Measurements from ENCODE around the gene TINCR.

Gene TINCR

GRCh38 chr19:5588906-5589676 is 21.3 kb upstream of the TINCR start:
- no peak for FAIRE-seq

DNA sequence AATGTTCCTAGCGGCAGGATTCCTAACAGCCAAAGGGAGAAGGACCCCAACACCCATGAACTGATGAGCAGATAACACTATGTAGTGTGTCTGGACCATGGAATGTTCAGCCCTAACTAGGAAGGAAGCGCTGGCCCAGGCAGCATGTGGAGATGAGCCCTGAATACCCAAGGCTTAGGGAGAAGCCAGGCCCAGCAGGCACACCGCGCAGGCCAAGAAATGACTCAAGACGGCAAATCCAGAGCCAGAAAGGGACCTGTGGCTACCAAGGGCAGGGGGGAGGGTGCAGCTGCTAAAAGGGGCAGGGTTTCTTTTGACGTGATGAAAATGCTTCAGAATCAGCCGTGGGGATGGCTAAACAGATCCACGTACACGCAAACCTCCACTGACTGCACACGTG is 20.7 kb upstream of the TINCR start:
- no peak for FAIRE-seq

DNA sequence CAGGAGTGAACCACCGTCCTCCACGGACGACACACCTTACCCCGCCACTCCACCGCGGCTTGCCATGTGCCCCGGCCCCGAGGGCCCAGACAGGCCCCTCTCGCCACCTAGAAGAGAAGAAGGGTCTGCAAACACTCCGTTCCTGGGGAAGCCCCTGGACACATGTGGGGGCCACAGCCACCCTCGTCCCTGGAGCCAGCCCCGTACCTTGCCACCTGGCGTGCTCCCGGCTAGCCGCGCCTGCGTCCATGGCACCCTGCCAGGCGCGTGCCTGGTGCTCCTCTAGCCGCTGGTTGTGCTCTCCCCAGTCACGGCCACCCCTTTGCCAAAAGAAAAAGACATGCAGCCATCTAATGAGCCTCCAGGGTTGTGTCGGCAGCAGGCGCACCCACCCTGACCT is 19.9 kb upstream of the TINCR start:
- no peak for FAIRE-seq

DNA sequence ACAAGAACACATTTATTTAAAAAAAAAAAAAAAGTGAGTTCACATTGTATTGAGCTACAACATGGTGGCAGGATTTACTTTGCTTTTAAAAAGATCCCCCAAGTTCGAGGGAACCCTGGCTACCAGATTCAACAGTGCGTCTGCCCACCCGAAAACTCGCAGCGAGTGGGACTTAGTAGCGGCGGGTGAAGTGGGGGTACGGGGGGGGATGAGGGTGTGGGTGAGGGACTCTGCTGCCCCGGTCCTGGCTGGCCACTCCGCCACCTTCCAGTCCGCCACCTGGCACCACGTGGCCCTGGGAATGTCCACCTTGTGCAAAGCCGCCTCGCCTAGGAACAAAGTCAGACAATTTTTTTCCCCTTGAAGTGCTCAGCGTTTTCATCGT is 19.3 kb upstream of the TINCR start:
- no peak for FAIRE-seq

DNA sequence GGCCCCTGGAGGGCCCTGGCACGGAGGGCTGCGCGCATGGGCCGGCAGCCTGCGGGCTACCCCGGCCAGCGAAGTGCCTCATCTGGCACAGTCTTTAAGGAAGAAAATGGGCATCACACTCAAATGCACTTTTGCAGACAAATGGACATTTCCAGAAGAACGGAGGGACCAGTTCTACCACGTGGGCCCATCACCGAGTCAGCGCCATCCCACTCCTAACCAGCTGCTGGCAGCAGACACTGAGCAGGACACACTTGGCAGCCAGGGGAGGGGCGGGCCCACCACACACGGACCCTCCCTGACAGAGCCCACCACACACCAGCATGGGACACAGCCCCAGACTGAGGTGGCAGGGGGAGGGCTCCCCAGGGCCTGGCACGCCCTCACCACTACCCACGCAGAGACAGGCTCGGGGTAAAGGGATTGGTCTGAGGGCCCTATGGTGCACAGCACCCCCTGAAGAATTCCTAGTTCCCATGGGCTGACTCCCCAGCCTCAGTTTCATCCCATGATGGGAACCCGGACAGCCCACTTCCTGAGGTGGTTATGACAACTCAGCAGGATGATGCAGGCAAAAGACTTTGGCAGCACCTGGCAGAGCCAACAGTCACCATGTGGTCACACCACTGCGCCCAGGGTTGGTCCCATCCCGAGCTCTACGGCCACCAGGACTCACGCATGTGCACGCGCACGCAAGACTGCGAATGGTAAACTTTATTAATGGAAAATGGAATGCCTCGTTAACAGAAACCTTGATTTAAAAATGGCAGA is 18.7 kb upstream of the TINCR start:
- no peak for FAIRE-seq

DNA sequence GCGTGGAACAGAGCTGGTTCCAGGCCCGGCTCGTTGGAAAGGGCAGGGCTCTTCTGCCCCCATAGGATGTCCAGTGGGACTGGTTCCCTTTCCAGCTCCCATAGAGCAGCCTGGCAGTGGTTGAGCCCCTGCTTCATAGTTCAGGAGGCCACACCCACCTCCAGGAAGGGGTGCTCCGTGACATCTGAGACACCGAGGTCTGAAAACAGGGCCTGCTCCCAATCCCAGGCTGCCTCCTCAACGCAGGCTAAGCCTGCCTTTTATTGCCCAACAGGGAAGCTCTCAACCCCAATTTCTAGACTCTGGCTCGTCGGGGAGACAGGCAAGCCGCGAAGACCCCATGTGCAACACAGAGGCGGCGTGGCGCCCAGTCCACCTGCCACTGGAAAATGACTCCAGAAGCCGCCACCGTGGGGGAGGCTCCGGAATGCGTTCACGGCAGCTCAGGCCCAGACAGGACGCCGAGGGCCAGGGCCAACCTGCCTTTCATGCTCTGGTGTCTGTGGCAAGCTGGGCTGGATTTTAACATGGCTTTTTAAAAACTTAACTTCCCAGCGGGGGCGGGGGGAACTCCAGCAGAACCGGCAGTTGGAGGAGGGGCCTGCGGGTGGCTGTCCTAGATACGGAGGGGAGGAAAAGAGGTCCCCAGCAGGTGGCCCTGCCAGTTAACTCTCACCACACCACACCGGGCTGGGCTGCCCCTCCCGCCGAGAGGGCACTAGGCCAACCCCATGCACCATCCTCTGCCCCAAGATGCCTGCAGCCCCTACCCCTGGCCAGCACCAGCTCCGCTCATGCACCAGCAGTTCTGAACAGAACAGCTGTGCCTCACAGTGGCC is 17.9 kb upstream of the TINCR start:
- FAIRE-seq: no peak

DNA sequence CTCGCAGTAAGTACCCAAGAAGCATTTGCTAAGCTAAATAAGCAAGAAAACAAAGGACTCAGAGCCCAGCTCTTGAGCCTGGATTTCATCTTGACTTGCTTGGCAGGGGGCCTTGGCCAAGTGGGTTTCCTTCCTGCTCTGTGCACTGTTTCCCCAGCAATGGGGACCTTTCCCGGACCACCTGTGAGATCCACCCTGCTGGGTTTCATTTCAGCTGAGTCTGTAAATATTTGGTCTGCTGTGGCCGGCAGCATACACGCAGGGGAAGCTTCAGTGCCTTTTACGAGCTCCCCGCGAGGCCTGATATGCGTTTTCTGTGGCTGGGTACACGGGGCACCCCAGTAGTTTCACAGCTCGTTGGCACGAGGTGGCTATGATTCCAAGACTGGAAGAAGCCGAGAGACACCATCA is 12.4 kb upstream of the TINCR start:
- FAIRE-seq: no peak

- no peak for FAIRE-seq
Observed at GRCh38 chr19:5579697-5580096, 11.9 kb upstream of the TINCR start.

GRCh38 chr19:5579286-5579685 is 11.5 kb upstream of the TINCR start:
- FAIRE-seq: no peak

DNA sequence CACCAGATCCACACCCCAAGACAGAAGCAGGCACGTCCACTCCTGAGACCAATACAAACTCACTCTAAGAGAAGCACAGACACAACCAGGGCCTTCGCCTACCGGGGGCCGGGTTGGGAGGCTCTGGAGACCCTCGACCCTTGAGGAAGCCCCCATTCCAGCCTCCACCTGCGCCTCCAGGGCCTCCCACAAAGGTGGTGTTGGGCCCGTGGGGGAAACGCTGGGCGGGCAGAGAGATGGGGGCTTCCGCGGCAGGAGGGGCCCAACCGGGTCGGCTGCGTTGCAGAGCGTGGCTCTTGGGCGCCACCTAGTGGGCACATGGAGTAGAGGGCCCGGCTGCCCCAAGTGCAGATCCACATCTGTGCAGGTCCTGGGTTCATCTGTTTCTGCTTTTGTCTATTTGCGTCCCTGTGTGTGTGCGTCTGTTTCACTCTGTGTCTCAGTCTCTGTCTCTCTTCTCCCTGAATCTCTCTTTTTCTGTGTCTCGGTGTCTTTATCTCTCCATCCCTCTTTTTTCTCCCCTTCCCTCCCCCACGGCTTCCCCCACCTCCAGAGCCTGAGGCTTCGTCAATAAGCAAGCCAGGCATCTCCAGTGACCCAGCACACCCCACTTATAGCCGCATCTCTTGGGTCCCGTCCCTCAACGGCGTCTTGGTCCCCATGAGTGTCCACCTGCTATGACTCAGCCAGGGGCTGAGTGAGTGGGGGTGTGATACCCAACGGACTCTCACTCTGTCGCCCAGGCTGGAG is 10.5 kb upstream of the TINCR start:
- no peak for FAIRE-seq

DNA sequence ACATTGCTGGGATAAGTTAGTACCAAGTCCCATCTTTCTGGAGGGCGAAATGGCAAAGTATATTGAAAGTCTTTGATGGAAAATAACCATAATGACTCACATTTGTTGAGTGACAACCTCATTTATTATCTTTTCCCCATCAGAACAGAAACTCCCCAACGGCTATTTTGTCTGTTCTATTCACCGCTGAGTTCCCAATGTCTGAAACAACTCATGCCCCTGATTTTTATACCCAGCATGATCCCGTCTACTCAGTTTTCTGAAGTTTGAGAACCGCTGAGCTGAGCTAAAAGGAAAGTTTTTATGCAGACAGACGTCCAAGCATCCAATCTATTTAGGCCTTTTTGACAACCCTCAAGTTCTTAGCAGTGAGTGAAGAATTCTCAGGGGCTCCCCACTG is 7.8 kb upstream of the TINCR start:
- FAIRE-seq: no peak

GRCh38 chr19:5572556-5573286 is 5.0 kb upstream of the TINCR start:
- FAIRE-seq: no peak

GRCh38 chr19:5571777-5572176 is 4.0 kb upstream of the TINCR start:
- no peak for FAIRE-seq

GRCh38 chr19:5567970-5568407 is 236 bp upstream of the TINCR start:
- no peak for FAIRE-seq

GRCh38 chr19:5564930-5565329 is 2.8 kb downstream of the TINCR start:
- no peak for FAIRE-seq

GRCh38 chr19:5563935-5564612 is 3.7 kb downstream of the TINCR start:
- no peak for FAIRE-seq

GRCh38 chr19:5563008-5563431 is 4.7 kb downstream of the TINCR start:
- no peak for FAIRE-seq

DNA sequence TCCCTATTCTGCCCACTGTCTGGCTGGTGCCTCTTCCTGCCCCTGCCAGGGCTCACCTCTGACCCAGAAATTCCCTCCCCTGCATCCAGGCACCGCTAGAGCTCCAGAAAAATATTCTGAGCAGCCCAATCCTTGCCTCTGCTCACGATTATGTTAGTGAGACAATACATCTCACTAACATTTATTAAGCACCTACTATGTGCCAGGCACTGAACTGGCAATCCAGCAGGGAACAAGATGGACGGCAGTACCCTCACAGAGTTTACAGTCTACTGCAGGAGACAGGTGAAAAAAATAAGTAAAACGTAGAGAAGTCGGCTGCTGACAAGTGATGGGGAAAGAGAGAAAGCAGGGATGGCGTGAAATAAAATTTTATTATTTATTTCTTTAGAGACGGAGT is 5.5 kb downstream of the TINCR start:
- FAIRE-seq: no peak

GRCh38 chr19:5561559-5561958 is 6.2 kb downstream of the TINCR start:
- FAIRE-seq: no peak

GRCh38 chr19:5560156-5560555 is 7.6 kb downstream of the TINCR start:
- FAIRE-seq: no peak

DNA sequence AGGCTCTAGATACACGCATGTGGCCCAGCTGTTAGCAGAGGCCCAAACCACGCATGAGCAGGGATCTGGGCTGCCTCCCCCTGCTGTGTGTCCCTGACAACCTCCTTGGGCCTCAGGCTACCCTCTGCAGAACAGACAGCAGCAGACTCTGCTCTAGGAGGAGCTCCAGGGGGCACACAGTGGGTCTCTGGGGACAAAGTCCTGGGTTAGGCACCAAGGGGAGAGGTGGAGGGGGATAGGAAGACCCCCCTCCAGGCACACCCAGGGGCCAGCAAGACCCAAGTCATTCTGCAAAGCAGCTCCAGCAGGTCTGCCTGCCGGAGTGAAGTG is 8.0 kb downstream of the TINCR start:
- FAIRE-seq: no peak

All from A204.1 (cell line).